SK-N-SH (cell line): ENCODE results near the gene FZR1. TPM values are rescaled to one million over a fixed set of nuclear protein-coding genes. Genes with fewer than 3 reads are reported as not detected.

Experiments
- CTCF ChIA-PET: fragments of 300-600, 350-600 bp; formaldehyde crosslinking; extraction: SDS; loops from one replicate; lab custom pipeline; 2021; lab: Yijun Ruan, JAX
- POLR2A ChIA-PET: fragments of 350-600 bp; sonication (Branson Sonifier 250); formaldehyde crosslinking; extraction: SDS; loops from one replicate; lab custom pipeline; 2020; ENCODE audit warnings: antibody characterized with exemption, inconsistent platforms; lab: Yijun Ruan, JAX
- DNase-seq: peaks from one replicate; pipeline ENCODE4 v3.0.0; 2012
- H2AFZ ChIP-seq: fragments of 200-600 bp; sonication (generic); 2 replicates; pipeline ENCODE4 v1.8.1; 2016; ENCODE audit warnings: antibody characterized with exemption, mild to moderate bottlenecking, low read depth
- H3F3A ChIP-seq: fragments of 200-600 bp; sonication (generic); replicated peaks from 2 replicates; pipeline ENCODE3; 2016; ENCODE audit warnings: antibody characterized with exemption, mild to moderate bottlenecking; ENCODE audit not compliant: insufficient read depth
- H3K27ac ChIP-seq, 2 experiments: fragments of 200-500 bp in 1 of 2; fragments of 200-600 bp in 1 of 2; sonication (Bioruptor generic) in 1 of 2; sonication (generic), shearing (Covaris generic) in 1 of 2; 2 replicates each; pipeline versions ENCODE4 v1.5.1 to v1.6.1; 2014 to 2016; ENCODE audit warnings: low read depth in 2 of 2, inconsistent platforms in 1 of 2, low read length in 1 of 2, mild to moderate bottlenecking in 1 of 2, mixed read lengths in 1 of 2
- H3K27me3 ChIP-seq: fragments of 200-600 bp; sonication (generic), shearing (Covaris generic); 2 replicates; pipeline ENCODE4 v1.6.1; 2016; ENCODE audit warnings: mixed run types; ENCODE audit not compliant: insufficient read depth
- H3K36me3 ChIP-seq, 2 experiments: fragments of 200-500 bp in 1 of 2; fragments of 200-600 bp in 1 of 2; sonication (Bioruptor generic) in 1 of 2; sonication (generic) in 1 of 2; replicated peaks in 1 of 2; 2 replicates each; pipeline versions ENCODE3 to v1.5.1; 2014 to 2016; ENCODE audit warnings: low read length in 1 of 2, mild to moderate bottlenecking in 1 of 2; ENCODE audit not compliant: insufficient read depth in 2 of 2, control insufficient read depth in 1 of 2
- H3K4me1 ChIP-seq, 2 experiments: fragments of 200-500 bp in 1 of 2; fragments of 200-600 bp in 1 of 2; sonication (Bioruptor generic) in 1 of 2; sonication (generic), shearing (Covaris generic) in 1 of 2; 2 replicates each; pipeline versions ENCODE4 v1.5.1 to v1.6.1; 2014 to 2016; ENCODE audit warnings: low read depth in 1 of 2, low read length in 1 of 2, mixed run types in 1 of 2; ENCODE audit not compliant: insufficient read depth in 2 of 2, control insufficient read depth in 1 of 2
- H3K4me2 ChIP-seq: fragments of 200-600 bp; sonication (generic), shearing (Covaris generic); 2 replicates; pipeline ENCODE4 v1.6.1; 2017; ENCODE audit warnings: mixed run types
- H3K4me3 ChIP-seq, 2 experiments: fragments of 200-500 bp in 1 of 2; fragments of 200-600 bp in 1 of 2; sonication (Bioruptor generic) in 1 of 2; sonication (generic), shearing (Covaris generic) in 1 of 2; 2 replicates each; pipeline versions ENCODE4 v1.5.1 to v1.8.1; 2014 to 2016; ENCODE audit warnings: low read depth in 2 of 2, inconsistent platforms in 1 of 2, low read length in 1 of 2, mild to moderate bottlenecking in 1 of 2, mixed read lengths in 1 of 2, moderate library complexity in 1 of 2
- H3K79me2 ChIP-seq: fragments of 200-600 bp; sonication (generic); 2 replicates; pipeline ENCODE4 v1.8.1; 2017; ENCODE audit warnings: mild to moderate bottlenecking; ENCODE audit not compliant: insufficient read depth
- H3K9ac ChIP-seq: fragments of 200-600 bp; sonication (generic); 2 replicates; pipeline ENCODE4 v1.6.1; 2017; ENCODE audit warnings: mixed run types
- H3K9me2 ChIP-seq: fragments of 200-600 bp; sonication (generic); 2 replicates; pipeline ENCODE4 v1.6.1; 2017; ENCODE audit warnings: mixed run types
- H3K9me3 ChIP-seq: fragments of 200-600 bp; sonication (generic); 2 replicates; pipeline ENCODE4 v1.6.1; 2017; ENCODE audit warnings: mixed run types, mild to moderate bottlenecking, moderate library complexity
- H4K20me1 ChIP-seq: fragments of 200-600 bp; sonication (generic); 2 replicates; pipeline ENCODE4 v1.6.1; 2017; ENCODE audit warnings: mild to moderate bottlenecking, mixed run types; ENCODE audit not compliant: insufficient read depth
- CHD2 ChIP-seq: fragments of 150-350 bp; IDR thresholded peaks from 2 replicates; pipeline ENCODE4 v1.6.1; 2018; ENCODE audit warnings: low read length; ENCODE audit not compliant: partially characterized antibody
- ELF1 ChIP-seq: IDR thresholded peaks from 2 replicates; pipeline ENCODE4 v1.4.0; 2012
- EZH2phosphoT487 ChIP-seq: fragments of 200-600 bp; sonication (generic); IDR thresholded peaks from 2 replicates; pipeline ENCODE4 v1.6.1; 2017; ENCODE audit warnings: low read depth, mixed run types, mild to moderate bottlenecking, antibody characterized with exemption, moderate library complexity, borderline replicate concordance
- FOSL2 ChIP-seq: IDR thresholded peaks from 2 replicates; pipeline ENCODE4 v1.4.0; 2012; ENCODE audit warnings: low read depth, mild to moderate bottlenecking, moderate library complexity, borderline replicate concordance
- FOXJ3 ChIP-seq: sonication (generic); formaldehyde crosslinking; IDR thresholded peaks from 2 replicates; pipeline ENCODE4 v1.5.1; 2020; ENCODE audit warnings: mild to moderate bottlenecking, missing genetic modification reagents
- GABPA ChIP-seq: IDR thresholded peaks from 2 replicates; pipeline ENCODE4 v1.4.0; 2012; ENCODE audit warnings: low read depth, mild to moderate bottlenecking
- JUND ChIP-seq: IDR thresholded peaks from 2 replicates; pipeline ENCODE4 v1.4.0; 2012
- MXI1 ChIP-seq: IDR thresholded peaks from 2 replicates; pipeline ENCODE4 v1.6.1; 2012; ENCODE audit warnings: mild to moderate bottlenecking, low read depth, low read length, improper control_type of control experiment
- NRF1 ChIP-seq: IDR thresholded peaks from 2 replicates; pipeline ENCODE4 v1.6.1; 2012; ENCODE audit warnings: low read depth, mild to moderate bottlenecking, low read length
- RFX5 ChIP-seq: IDR thresholded peaks from 2 replicates; pipeline ENCODE4 v1.6.1; 2012; ENCODE audit warnings: mild to moderate bottlenecking, improper control_type of control experiment, low read length
- RXRA ChIP-seq: IDR thresholded peaks from 2 replicates; pipeline ENCODE4 v1.4.0; 2012; ENCODE audit warnings: low read depth, mild to moderate bottlenecking, borderline replicate concordance
- SIN3A ChIP-seq: IDR thresholded peaks from 2 replicates; pipeline ENCODE4 v1.6.1; 2012; ENCODE audit warnings: low read depth, mild to moderate bottlenecking, low read length, moderate library complexity, borderline replicate concordance
- TAF1 ChIP-seq: IDR thresholded peaks from 2 replicates; pipeline ENCODE4 v1.6.1; 2012; ENCODE audit warnings: low read depth, mild to moderate bottlenecking, low read length, moderate library complexity, borderline replicate concordance
- TEAD4 ChIP-seq: IDR thresholded peaks from 2 replicates; pipeline ENCODE4 v1.4.0; 2012; ENCODE audit warnings: mild to moderate bottlenecking, borderline replicate concordance; ENCODE audit not compliant: insufficient read depth
- YY1 ChIP-seq: IDR thresholded peaks from 2 replicates; pipeline ENCODE4 v1.4.0; 2012; ENCODE audit warnings: low read depth, mild to moderate bottlenecking
- ZBTB33 ChIP-seq: IDR thresholded peaks from 2 replicates; pipeline ENCODE4 v1.4.0; 2012; ENCODE audit warnings: low read depth, borderline replicate concordance
- WGBS: methylation state at CpG from one replicate; pipeline ENCODE4 v1.1.6; 2017; ENCODE audit warnings: low lambda C conversion rate; 5-methylcytosine and 5-hydroxymethylcytosine counted together
- polyA plus RNA-seq, 3 experiments: library from polyadenylated mRNA; depleted of rRNA; stranded (reverse); fragments of >200 nt; gene quantifications; 2 replicates each; pipeline ENCODE4 v1.2.3, GENCODE V29; 2012
- TF ChIP-seq, protein P1 (sequence below): IDR thresholded peaks from 2 replicates; pipeline ENCODE4; 2012
- TF ChIP-seq, protein P2 (sequence below): IDR thresholded peaks from 2 replicates; pipeline ENCODE4 v1.4.0; 2012; ENCODE audit warnings: low read depth
- TF ChIP-seq, protein P3 (sequence below): fragments of 200-600 bp; sonication (generic); IDR thresholded peaks from 2 replicates; pipeline ENCODE4 v1.6.1; 2017; ENCODE audit warnings: antibody characterized with exemption, mild to moderate bottlenecking, moderate library complexity
- TF ChIP-seq, protein P4 (sequence below): fragments of 150-350 bp; IDR thresholded peaks from 2 replicates; pipeline ENCODE4 v1.6.1; 2016; ENCODE audit warnings: mild to moderate bottlenecking, low read depth, low read length

The FZR1 gene
- polyA plus RNA-seq, 1 of the 3 experiments (the other 2 are of a cell fraction) = 36.3 TPM

GRCh38 chr19:3570606-3571011 lies 64.5 kb downstream of the FZR1 start:
- CTCF ChIA-PET = interaction anchor here (1.5 kb wide), 1 partner anchor 12 kb away, joined by 5 read pairs; no protein-coding TSS in a partner anchor

GRCh38 chr19:3572132-3572854 lies 66.2 kb downstream of the FZR1 start:
- peaks cover 0 to 5% of the 10 kb centered on the region in 2 experiments; a peak in 1 of 4 replicates for H3K4me1 ChIP-seq
- POLR2A ChIA-PET = interaction anchor here (0.7 kb wide), 1 partner anchor 116 kb away, joined by 3 read pairs; no protein-coding TSS in a partner anchor
- CTCF ChIA-PET = interaction anchor here (1.0 kb wide), 1 partner anchor 27 kb away, joined by 3 read pairs; no protein-coding TSS in a partner anchor
- H2AFZ ChIP-seq = peak overlapping the region; percentile 99
- 5% methylated on average over 38 of the region's 48 CpGs for WGBS
- peak overlapping the region; percentile 70 for H3K9ac ChIP-seq
- peak; percentile 94 for DNase-seq
- H3K36me3 ChIP-seq = peaks cover 6 to 10% of the 10 kb centered on the region in 2 experiments
- H3K4me3 ChIP-seq = peak overlapping the region; percentile 59 to 74
- peaks cover 4% of the 10 kb centered on the region; the same call in 1 of the 2 replicates for H4K20me1 ChIP-seq
- H3K9me3 ChIP-seq = no peaks in the 10 kb centered on the region
- H3K27ac ChIP-seq = peak overlapping the region; percentile 48 to 72; a peak in 2 of 4 replicates
- H3K4me2 ChIP-seq = peak overlapping the region; percentile 93
- no peaks in the 10 kb centered on the region for H3K9me2 ChIP-seq
- H3K79me2 ChIP-seq = peaks cover 9% of the 10 kb centered on the region
- H3F3A ChIP-seq = peaks cover 13% of the 10 kb centered on the region
- H3K27me3 ChIP-seq = no peaks in the 10 kb centered on the region
- TF ChIP-seq TEAD4 (no peak), RFX5 (peak; percentile 84), TAF1 (no peak), ZBTB33 (no peak), EZH2phosphoT487 (no peak), ELF1 (0 out of 2 replicates have a peak, but pooled peaks have one; percentile 13), RXRA (no peak), NRF1 (0 out of 2 replicates have a peak, but pooled peaks have one; percentile 30), CHD2 (peak; percentile 66), MXI1 (peak; percentile 79), YY1 (no peak), GABPA (peak; percentile 61), SIN3A (no peak), FOSL2 (no peak), JUND (no peak)
- TF ChIP-seq, protein P1, sequence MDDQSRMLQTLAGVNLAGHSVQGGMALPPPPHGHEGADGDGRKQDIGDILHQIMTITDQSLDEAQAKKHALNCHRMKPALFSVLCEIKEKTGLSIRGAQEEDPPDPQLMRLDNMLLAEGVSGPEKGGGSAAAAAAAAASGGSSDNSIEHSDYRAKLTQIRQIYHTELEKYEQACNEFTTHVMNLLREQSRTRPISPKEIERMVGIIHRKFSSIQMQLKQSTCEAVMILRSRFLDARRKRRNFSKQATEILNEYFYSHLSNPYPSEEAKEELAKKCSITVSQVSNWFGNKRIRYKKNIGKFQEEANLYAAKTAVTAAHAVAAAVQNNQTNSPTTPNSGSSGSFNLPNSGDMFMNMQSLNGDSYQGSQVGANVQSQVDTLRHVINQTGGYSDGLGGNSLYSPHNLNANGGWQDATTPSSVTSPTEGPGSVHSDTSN = peak; percentile 59
- TF ChIP-seq, protein P2, sequence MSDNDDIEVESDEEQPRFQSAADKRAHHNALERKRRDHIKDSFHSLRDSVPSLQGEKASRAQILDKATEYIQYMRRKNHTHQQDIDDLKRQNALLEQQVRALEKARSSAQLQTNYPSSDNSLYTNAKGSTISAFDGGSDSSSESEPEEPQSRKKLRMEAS = no peak
- TF ChIP-seq, protein P3, sequence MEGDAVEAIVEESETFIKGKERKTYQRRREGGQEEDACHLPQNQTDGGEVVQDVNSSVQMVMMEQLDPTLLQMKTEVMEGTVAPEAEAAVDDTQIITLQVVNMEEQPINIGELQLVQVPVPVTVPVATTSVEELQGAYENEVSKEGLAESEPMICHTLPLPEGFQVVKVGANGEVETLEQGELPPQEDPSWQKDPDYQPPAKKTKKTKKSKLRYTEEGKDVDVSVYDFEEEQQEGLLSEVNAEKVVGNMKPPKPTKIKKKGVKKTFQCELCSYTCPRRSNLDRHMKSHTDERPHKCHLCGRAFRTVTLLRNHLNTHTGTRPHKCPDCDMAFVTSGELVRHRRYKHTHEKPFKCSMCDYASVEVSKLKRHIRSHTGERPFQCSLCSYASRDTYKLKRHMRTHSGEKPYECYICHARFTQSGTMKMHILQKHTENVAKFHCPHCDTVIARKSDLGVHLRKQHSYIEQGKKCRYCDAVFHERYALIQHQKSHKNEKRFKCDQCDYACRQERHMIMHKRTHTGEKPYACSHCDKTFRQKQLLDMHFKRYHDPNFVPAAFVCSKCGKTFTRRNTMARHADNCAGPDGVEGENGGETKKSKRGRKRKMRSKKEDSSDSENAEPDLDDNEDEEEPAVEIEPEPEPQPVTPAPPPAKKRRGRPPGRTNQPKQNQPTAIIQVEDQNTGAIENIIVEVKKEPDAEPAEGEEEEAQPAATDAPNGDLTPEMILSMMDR = no peak
- TF ChIP-seq, protein P4, sequence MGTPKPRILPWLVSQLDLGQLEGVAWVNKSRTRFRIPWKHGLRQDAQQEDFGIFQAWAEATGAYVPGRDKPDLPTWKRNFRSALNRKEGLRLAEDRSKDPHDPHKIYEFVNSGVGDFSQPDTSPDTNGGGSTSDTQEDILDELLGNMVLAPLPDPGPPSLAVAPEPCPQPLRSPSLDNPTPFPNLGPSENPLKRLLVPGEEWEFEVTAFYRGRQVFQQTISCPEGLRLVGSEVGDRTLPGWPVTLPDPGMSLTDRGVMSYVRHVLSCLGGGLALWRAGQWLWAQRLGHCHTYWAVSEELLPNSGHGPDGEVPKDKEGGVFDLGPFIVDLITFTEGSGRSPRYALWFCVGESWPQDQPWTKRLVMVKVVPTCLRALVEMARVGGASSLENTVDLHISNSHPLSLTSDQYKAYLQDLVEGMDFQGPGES = no peak

More at GRCh38 chr19:3570606-3571011, 64.5 kb downstream of the FZR1 start:
- 92% methylated on average over 7 of the region's 7 CpGs for WGBS
- Histone ChIP-seq H3K9me2 (no peaks in the 10 kb centered on the region), H3K9ac (no peak overlapping the region), H2AFZ (no peak overlapping the region), H3K27me3 (no peaks in the 10 kb centered on the region), H3K9me3 (no peaks in the 10 kb centered on the region), H3K4me2 (no peak overlapping the region), H3F3A (peaks cover 10% of the 10 kb centered on the region), H4K20me1 (peaks cover 4% of the 10 kb centered on the region; the same call in 1 of the 2 replicates), H3K27ac (no peak overlapping the region), H3K36me3 (peaks cover 4 to 6% of the 10 kb centered on the region in 2 experiments), H3K79me2 (peaks cover 9% of the 10 kb centered on the region), H3K4me1 (peaks cover 0 to 5% of the 10 kb centered on the region in 2 experiments; a peak in 1 of 4 replicates), H3K4me3 (no peak overlapping the region)
- POLR2A ChIA-PET = no interaction called here
- TF ChIP-seq TAF1 = no peak
- no peak for TF ChIP-seq JUND
- no peak for TF ChIP-seq FOXJ3 (CRISPR knock-in tag)
- no peak for DNase-seq
